Left colon (tissue), 2 donors: ENCODE data around the gene BCO2. TPM values are rescaled to one million over a fixed set of nuclear protein-coding genes. Genes with fewer than 3 reads are reported as not detected.

Experiments
- ATAC-seq: fragments of 200-7000 bp; cut with Tn5 transposase; one replicate; pipeline ENCODE4 v1.9.1; 2020; ENCODE audit warnings: mild to moderate bottlenecking, moderate library complexity
- DNase-seq, 2 donors: peaks; one replicate each; pipeline ENCODE4 v3.0.0-alpha.2; 2020
- intact Hi-C, 2 donors: fragments of 100-400 bp; cut with DNase I in 1 of 2; cut with micrococcal nuclease in 1 of 2; formaldehyde crosslinking; loops; one replicate each; pipeline versions ENCODE4 v1.11.2 to v1.14.0; 2022; cut with DNase I, micrococcal nuclease
- total RNA-seq, 2 donors: library from RNA; stranded (reverse); fragmentation: NEBNext Ultra II Directional; extraction: Animal tissue kit (Norgen Biotek cat#: 25700); gene quantifications; one replicate each; pipeline ENCODE4 v1.2.1, GENCODE V29; 2021
- donor health status: DM: no; HTN: no; CAD: no.
- donor health status: DM: yes; HTN: yes; CAD: no.

Gene BCO2
- total RNA-seq, 2 donors from 2014 or later = 3.4 to 4.3 TPM

- intact Hi-C loops = no loop called here
- DNase-seq (no peak), ATAC-seq (no peak)
Observed at GRCh38 chr11:112206071-112206470, 30.8 kb downstream of the BCO2 start.

GRCh38 chr11:112210890-112211289, 35.6 kb downstream of the BCO2 start:
- intact Hi-C loops = no loop called here
- DNase-seq = no peak
- ATAC-seq = no peak

GRCh38 chr11:112211536-112211935, 36.2 kb downstream of the BCO2 start:
- intact Hi-C loops = no loop called here
- ATAC-seq = no peak
- DNase-seq = no peak

GRCh38 chr11:112212290-112212689, 37.0 kb downstream of the BCO2 start:
- intact Hi-C loops = no loop called here
- ATAC-seq = no peak
- DNase-seq = no peak

- DNase-seq (no peak), ATAC-seq (no peak)
- intact Hi-C loops = no loop called here
Observed at GRCh38 chr11:112212710-112213109, 37.4 kb downstream of the BCO2 start.

GRCh38 chr11:112213753-112214152, 38.4 kb downstream of the BCO2 start:
- intact Hi-C loops = no loop called here
- DNase-seq = no peak
- no peak for ATAC-seq

GRCh38 chr11:112215621-112216020, 40.3 kb downstream of the BCO2 start:
- DNase-seq (no peak), ATAC-seq (no peak)
- intact Hi-C loops = no loop called here

GRCh38 chr11:112216561-112217105, 41.3 kb downstream of the BCO2 start:
- ATAC-seq = no peak
- DNase-seq = no peak
- intact Hi-C loops = no loop called here

- intact Hi-C loops = loop anchor here (2.0 to 5.0 kb wide), 2 partner anchors 61 to 63 kb away; no protein-coding TSS in a partner anchor
- ATAC-seq = peak; percentile 98
- DNase-seq = peak in 1 of 2 donors; percentile 21
Observed at GRCh38 chr11:112219476-112220232, 44.3 kb downstream of the BCO2 start.

- no peak for DNase-seq
- no peak for ATAC-seq
- intact Hi-C loops = loop anchor here in 1 of 2 donors (5.0 kb wide), 1 partner anchor 61 kb away; no protein-coding TSS in a partner anchor
Observed at GRCh38 chr11:112221274-112221835, 46.0 kb downstream of the BCO2 start.

- intact Hi-C loops = loop anchor here in 1 of 2 donors (5.0 kb wide), 1 partner anchor 60 kb away; no protein-coding TSS in a partner anchor
- DNase-seq (no peak), ATAC-seq (no peak)
Observed at GRCh38 chr11:112222303-112222702, 47.0 kb downstream of the BCO2 start.

- ATAC-seq (no peak), DNase-seq (no peak)
- intact Hi-C loops = loop anchor here in 1 of 2 donors (5.0 kb wide), 1 partner anchor 59 kb away; no protein-coding TSS in a partner anchor
Observed at GRCh38 chr11:112223121-112223520, 47.8 kb downstream of the BCO2 start.

GRCh38 chr11:112223754-112224532, 48.6 kb downstream of the BCO2 start:
- intact Hi-C loops = loop anchor here in 1 of 2 donors (5.0 kb wide), 1 partner anchor 58 kb away; no protein-coding TSS in a partner anchor
- no peak for ATAC-seq
- no peak for DNase-seq

- peak; percentile 69 to 82 for DNase-seq
- no peak for ATAC-seq
- intact Hi-C loops = no loop called here
Observed at GRCh38 chr11:112225753-112226061, 50.4 kb downstream of the BCO2 start.

- DNase-seq (peak; percentile 88 to 89), ATAC-seq (peak; percentile 97)
- intact Hi-C loops = no loop called here
Observed at GRCh38 chr11:112226062-112226830, 50.9 kb downstream of the BCO2 start, which contains the start of gene PTS. Gene PTS (plus strand): TSS chr11:112226428. CDS start chr11:112226444, 16 bp downstream.

GRCh38 chr11:112226831-112227401, 51.6 kb downstream of the BCO2 start:
- DNase-seq (no peak), ATAC-seq (peak; percentile 48)
- intact Hi-C loops = no loop called here

- intact Hi-C loops = no loop called here
- no peak for ATAC-seq
- no peak for DNase-seq
Observed at GRCh38 chr11:112227471-112227870, 52.2 kb downstream of the BCO2 start.

GRCh38 chr11:112228706-112229105, 53.4 kb downstream of the BCO2 start:
- no peak for DNase-seq
- intact Hi-C loops = no loop called here
- ATAC-seq = no peak
